ENCODE data around the gene UBE3D.
"Not testable (repeated sequence)": the region's sequence is repeated elsewhere in the genome, so short reads cannot be mapped to it uniquely, and the experiment has no call there.

Gene UBE3D

GRCh38 chr6:82865461-82865860, 200.2 kb downstream of the UBE3D start:
- DNase-seq, result no peak

GRCh38 chr6:82863781-82864180, 201.9 kb downstream of the UBE3D start:
- DNase-seq, result no peak

- no peak for DNase-seq
Observed at GRCh38 chr6:82862543-82862942, 203.1 kb downstream of the UBE3D start.

- DNase-seq, result no peak
Observed at GRCh38 chr6:82861121-82861520, 204.5 kb downstream of the UBE3D start.

GRCh38 chr6:82856077-82856476, 209.6 kb downstream of the UBE3D start:
- not testable (repeated sequence) for DNase-seq

- not testable (repeated sequence) for DNase-seq
Observed at GRCh38 chr6:82852904-82853303, 212.7 kb downstream of the UBE3D start.

- DNase-seq, result no peak
Observed at GRCh38 chr6:82843291-82843885, 222.3 kb downstream of the UBE3D start.

GRCh38 chr6:82842721-82843120, 222.9 kb downstream of the UBE3D start:
- peak; percentile 71 for DNase-seq
